Naive thymus-derived CD4-positive, alpha-beta T cell (primary cell): ENCODE data around the gene SRGAP2B. TPM values are rescaled to one million over a fixed set of nuclear protein-coding genes. Genes with fewer than 3 reads are reported as not detected.
"Not testable (repeated sequence)": the region's sequence is repeated elsewhere in the genome, so short reads cannot be mapped to it uniquely, and the experiment has no call there.

Experiments
- ATAC-seq: fragments of 150-1000 bp; cut with Tn5 transposase; 2 replicates; pipeline ENCODE4 v1.10.0; 2021; ENCODE audit warnings: mild to moderate bottlenecking, moderate library complexity
- CTCF ChIA-PET: fragments of 350-600 bp; sonication (Branson Sonifier 250); formaldehyde crosslinking; loops from one replicate; lab custom pipeline; 2021; ENCODE audit warnings: antibody characterized with exemption; lab: Charles Lee
- POLR2A ChIA-PET: fragments of 350-600 bp; sonication (Branson Sonifier 250); formaldehyde crosslinking; loops from one replicate; lab custom pipeline; 2021; ENCODE audit warnings: antibody characterized with exemption, inconsistent platforms; lab: Charles Lee
- DNase-seq, 9 donors: peaks; one replicate each; pipeline versions ENCODE4 v3.0.0 to v3.0.0-alpha.2; 2020 to 2022; ENCODE audit warnings: mixed read lengths in 1 of 9
- H3K27ac ChIP-seq: one replicate; pipeline ENCODE4 v1.7.0; 2013; ENCODE audit warnings: mild to moderate bottlenecking, low read depth, low read length, moderate library complexity
- H3K27me3 ChIP-seq, 2 donors: one replicate each; pipeline ENCODE4 v1.7.0; 2013; ENCODE audit warnings: low read length in 2 of 2, mild to moderate bottlenecking in 2 of 2, moderate library complexity in 2 of 2; ENCODE audit not compliant: control insufficient read depth in 2 of 2, insufficient read depth in 2 of 2
- H3K36me3 ChIP-seq, 3 experiments: 1 replicate in 2 of 3; 2 replicates in 1 of 3; pipeline ENCODE4 v1.7.0; 2013; ENCODE audit warnings: low read length in 3 of 3, mild to moderate bottlenecking in 3 of 3, moderate library complexity in 1 of 3; ENCODE audit not compliant: insufficient read depth in 3 of 3, control insufficient read depth in 2 of 3
- H3K4me1 ChIP-seq, 2 donors: one replicate each; pipeline ENCODE4 v1.7.0; 2013; ENCODE audit warnings: low read length in 2 of 2, mild to moderate bottlenecking in 2 of 2, moderate library complexity in 1 of 2; ENCODE audit not compliant: control insufficient read depth in 2 of 2, insufficient read depth in 2 of 2
- H3K4me3 ChIP-seq: 2 replicates; pipeline ENCODE4 v1.7.0; 2013; ENCODE audit warnings: mild to moderate bottlenecking, low read length
- H3K9me3 ChIP-seq, 3 experiments: 1 replicate in 2 of 3; 2 replicates in 1 of 3; pipeline ENCODE4 v1.7.0; 2013; ENCODE audit warnings: low read length in 3 of 3; ENCODE audit not compliant: control insufficient read depth in 2 of 3
- H3K27ac Mint-ChIP-seq, 9 donors: one replicate each; pipeline ENCODE4 v1.8.0; 2020 to 2022; ENCODE audit warnings: mixed read lengths in 9 of 9, mild to moderate bottlenecking in 8 of 9, moderate library complexity in 5 of 9, inconsistent platforms in 2 of 9
- H3K27me3 Mint-ChIP-seq, 5 donors: one replicate each; pipeline ENCODE4 v1.8.0; 2021 to 2022; ENCODE audit warnings: mixed read lengths in 5 of 5, mild to moderate bottlenecking in 1 of 5
- H3K36me3 Mint-ChIP-seq, 5 donors: one replicate each; pipeline ENCODE4 v1.8.0; 2020 to 2022; ENCODE audit warnings: mixed read lengths in 5 of 5, mild to moderate bottlenecking in 3 of 5, inconsistent platforms in 1 of 5
- H3K4me1 Mint-ChIP-seq, 7 donors: one replicate each; pipeline ENCODE4 v1.8.0; 2020 to 2022; ENCODE audit warnings: mixed read lengths in 7 of 7, mild to moderate bottlenecking in 3 of 7, inconsistent platforms in 1 of 7
- H3K4me3 Mint-ChIP-seq, 10 donors: one replicate each; pipeline ENCODE4 v1.8.0; 2020 to 2022; ENCODE audit warnings: mild to moderate bottlenecking in 10 of 10, mixed read lengths in 10 of 10, moderate library complexity in 6 of 10, inconsistent platforms in 2 of 10
- H3K9me3 Mint-ChIP-seq, 11 donors: one replicate each; pipeline ENCODE4 v1.8.0; 2020 to 2022; ENCODE audit warnings: mixed read lengths in 11 of 11, mild to moderate bottlenecking in 4 of 11, inconsistent platforms in 1 of 11, moderate library complexity in 1 of 11
- intact Hi-C, 2 donors: fragments of 100-400 bp; cut with micrococcal nuclease; formaldehyde crosslinking; loops; one replicate each; pipeline ENCODE4 v1.15.1; 2023
- polyA plus RNA-seq, 2 donors: library from polyadenylated mRNA; unstranded; fragments of 300-500 nt; fragmentation: Illumina TruSeq; gene quantifications; one replicate each; pipeline ENCODE4 v1.2.3, GENCODE V29; 2021
- total RNA-seq, 6 experiments: library from RNA in 5 of 6; stranded (reverse) in 5 of 6; gene quantifications; 1 replicate in 5 of 6; 2 replicates in 1 of 6; pipeline ENCODE4 v1.2.3 and lab custom pipeline; 2021 to 2026

SRGAP2B gene
- total and polyA plus RNA-seq, 7 experiments from 2014 or later: 0.85 to 37.3 (median 18.1) TPM

- H3K36me3 ChIP-seq, H3K27me3 ChIP-seq, CTCF ChIA-PET, H3K4me3 ChIP-seq, H3K27ac ChIP-seq, intact Hi-C loops, H3K27ac Mint-ChIP-seq, POLR2A ChIA-PET, DNase-seq, H3K4me1 ChIP-seq, H3K36me3 Mint-ChIP-seq, ATAC-seq, H3K4me1 Mint-ChIP-seq, H3K9me3 ChIP-seq, H3K9me3 Mint-ChIP-seq, H3K27me3 Mint-ChIP-seq, H3K4me3 Mint-ChIP-seq: not testable (repeated sequence)
These were observed 75.4 kb downstream of the SRGAP2B start for GRCh38 chr1:145019709-145020108.

- DNase-seq, H3K27me3 Mint-ChIP-seq, H3K27me3 ChIP-seq, H3K4me3 Mint-ChIP-seq, H3K27ac ChIP-seq, H3K9me3 Mint-ChIP-seq, POLR2A ChIA-PET, H3K36me3 Mint-ChIP-seq, H3K4me3 ChIP-seq, H3K9me3 ChIP-seq, H3K27ac Mint-ChIP-seq, H3K4me1 Mint-ChIP-seq, H3K36me3 ChIP-seq, H3K4me1 ChIP-seq, CTCF ChIA-PET, intact Hi-C loops: not testable (repeated sequence)
- ATAC-seq: peak; percentile 32
These were observed 77.4 kb downstream of the SRGAP2B start for GRCh38 chr1:145017725-145018124.

GRCh38 chr1:145016492-145016862 lies 78.7 kb downstream of the SRGAP2B start:
- ATAC-seq, H3K9me3 Mint-ChIP-seq, H3K36me3 Mint-ChIP-seq, H3K4me1 ChIP-seq, H3K27ac Mint-ChIP-seq, H3K27me3 ChIP-seq, H3K9me3 ChIP-seq, H3K36me3 ChIP-seq, H3K4me3 ChIP-seq, H3K27me3 Mint-ChIP-seq, H3K27ac ChIP-seq, CTCF ChIA-PET, H3K4me3 Mint-ChIP-seq, DNase-seq, POLR2A ChIA-PET, H3K4me1 Mint-ChIP-seq, intact Hi-C loops: not testable (repeated sequence)

- H3K27ac ChIP-seq, CTCF ChIA-PET, H3K9me3 ChIP-seq, H3K27me3 ChIP-seq, H3K27ac Mint-ChIP-seq, H3K4me1 Mint-ChIP-seq, H3K36me3 ChIP-seq, intact Hi-C loops, H3K4me1 ChIP-seq, H3K36me3 Mint-ChIP-seq, POLR2A ChIA-PET, H3K27me3 Mint-ChIP-seq, DNase-seq, H3K4me3 ChIP-seq, H3K9me3 Mint-ChIP-seq: not testable (repeated sequence)
- peak; percentile 73 for ATAC-seq
- H3K4me3 Mint-ChIP-seq: peak overlapping the region in 1 of 10 donors; percentile 61
These were observed 79.2 kb downstream of the SRGAP2B start for GRCh38 chr1:145015744-145016491.

- H3K36me3 Mint-ChIP-seq, intact Hi-C loops, POLR2A ChIA-PET, H3K4me3 Mint-ChIP-seq, H3K4me3 ChIP-seq, H3K36me3 ChIP-seq, DNase-seq, H3K4me1 Mint-ChIP-seq, H3K9me3 ChIP-seq, H3K27ac ChIP-seq, H3K9me3 Mint-ChIP-seq, H3K4me1 ChIP-seq, CTCF ChIA-PET, H3K27me3 Mint-ChIP-seq, H3K27me3 ChIP-seq, H3K27ac Mint-ChIP-seq, ATAC-seq: not testable (repeated sequence)
These were observed 81.8 kb downstream of the SRGAP2B start for GRCh38 chr1:145013353-145013752.

- H3K27ac Mint-ChIP-seq, intact Hi-C loops, CTCF ChIA-PET, H3K9me3 Mint-ChIP-seq, H3K9me3 ChIP-seq, DNase-seq, POLR2A ChIA-PET, ATAC-seq, H3K4me1 ChIP-seq, H3K36me3 ChIP-seq, H3K4me1 Mint-ChIP-seq, H3K36me3 Mint-ChIP-seq, H3K27me3 Mint-ChIP-seq, H3K4me3 ChIP-seq, H3K27me3 ChIP-seq, H3K4me3 Mint-ChIP-seq, H3K27ac ChIP-seq: not testable (repeated sequence)
These were observed 83.3 kb downstream of the SRGAP2B start for GRCh38 chr1:145011811-145012210.

GRCh38 chr1:145010580-145010979 lies 84.5 kb downstream of the SRGAP2B start:
- H3K36me3 ChIP-seq, CTCF ChIA-PET, H3K4me1 Mint-ChIP-seq, intact Hi-C loops, H3K9me3 Mint-ChIP-seq, ATAC-seq, POLR2A ChIA-PET, H3K27me3 ChIP-seq, H3K27ac Mint-ChIP-seq, DNase-seq, H3K36me3 Mint-ChIP-seq, H3K9me3 ChIP-seq, H3K4me1 ChIP-seq, H3K4me3 ChIP-seq, H3K27ac ChIP-seq, H3K27me3 Mint-ChIP-seq: not testable (repeated sequence)
- peak overlapping the region in 2 of 10 donors; percentile 58 to 60 for H3K4me3 Mint-ChIP-seq
